GM19023 (cell line): ENCODE results near the gene ZFYVE19.
"Not testable (repeated sequence)": the region's sequence is repeated elsewhere in the genome, so short reads cannot be mapped to it uniquely, and the experiment has no call there.

ENCODE experiments used
- ATAC-seq: cut with Tn5 transposase; IDR thresholded peaks from one replicate; pipeline ENCODE4 v1.9.1; 2021; ENCODE audit warnings: mild to moderate bottlenecking, moderate library complexity; ENCODE audit not compliant: unreplicated experiment

Gene ZFYVE19

GRCh38 chr15:40845511-40846284 lies 38.8 kb downstream of the ZFYVE19 start:
- no peak for ATAC-seq

GRCh38 chr15:40846841-40847222 lies 39.9 kb downstream of the ZFYVE19 start:
- no peak for ATAC-seq

- ATAC-seq = no peak
These were observed 40.5 kb downstream of the ZFYVE19 start for GRCh38 chr15:40847223-40847961.

- no peak for ATAC-seq
These were observed 43.8 kb downstream of the ZFYVE19 start for GRCh38 chr15:40850576-40851112.

- no peak for ATAC-seq
These were observed 45.6 kb downstream of the ZFYVE19 start for GRCh38 chr15:40852529-40852928.

GRCh38 chr15:40853241-40853890 lies 46.5 kb downstream of the ZFYVE19 start:
- no peak for ATAC-seq

GRCh38 chr15:40854161-40854560 lies 47.3 kb downstream of the ZFYVE19 start:
- ATAC-seq = no peak

GRCh38 chr15:40855706-40856234 lies 48.9 kb downstream of the ZFYVE19 start:
- no peak for ATAC-seq

- ATAC-seq = no peak
These were observed 49.9 kb downstream of the ZFYVE19 start for GRCh38 chr15:40856746-40857145.

GRCh38 chr15:40857601-40858341 lies 50.9 kb downstream of the ZFYVE19 start:
- peak; percentile 75 for ATAC-seq

GRCh38 chr15:40858706-40859105 lies 51.8 kb downstream of the ZFYVE19 start:
- no peak for ATAC-seq

- ATAC-seq = no peak
These were observed 52.4 kb downstream of the ZFYVE19 start for GRCh38 chr15:40859206-40859851.

GRCh38 chr15:40861147-40861546 lies 54.3 kb downstream of the ZFYVE19 start:
- ATAC-seq = not testable (repeated sequence)

GRCh38 chr15:40863660-40864270 lies 56.9 kb downstream of the ZFYVE19 start:
- no peak for ATAC-seq
